ENCODE results near the gene CLDN8. TPM values are rescaled to one million over a fixed set of nuclear protein-coding genes. Genes with fewer than 3 reads are reported as not detected.

CLDN8 gene
- total RNA-seq, 1 donor from 2014 or later: not detected

DNA sequence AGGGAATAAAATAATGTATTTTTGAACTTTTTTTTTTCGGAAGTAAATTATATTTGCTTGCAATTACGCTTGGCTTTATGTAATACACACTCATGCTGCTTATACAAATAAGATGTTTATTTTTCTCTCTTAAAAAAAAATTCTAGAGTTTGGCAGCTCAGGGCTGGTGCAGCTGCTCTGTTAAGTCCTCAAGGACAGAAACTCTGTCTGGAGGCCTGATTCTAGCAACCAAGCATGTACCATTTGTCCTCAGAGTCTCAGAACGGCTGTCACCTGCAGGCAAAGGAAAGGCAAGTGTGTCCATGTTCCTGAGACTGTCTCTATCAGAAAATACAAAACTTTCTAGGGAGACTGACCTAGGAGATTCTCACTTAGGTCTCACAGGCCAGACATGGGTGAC is 26.1 kb downstream of the CLDN8 start:
- no peak overlapping the region for H3K9ac ChIP-seq (ENCODE audit: low read length)
- no peaks in the 10 kb centered on the region for H3K9me3 ChIP-seq (ENCODE audit: insufficient read depth, low read depth, low read length)
- no peaks in the 10 kb centered on the region for H3K36me3 Mint-ChIP-seq (ENCODE audit: low read depth, unreplicated experiment)
- H3K27me3 Mint-ChIP-seq (ENCODE audit: low read depth, unreplicated experiment): no peaks in the 10 kb centered on the region
- no peaks in the 10 kb centered on the region for H3K27me3 ChIP-seq (ENCODE audit: insufficient read depth, low read length)
- TF ChIP-seq, protein P1, sequence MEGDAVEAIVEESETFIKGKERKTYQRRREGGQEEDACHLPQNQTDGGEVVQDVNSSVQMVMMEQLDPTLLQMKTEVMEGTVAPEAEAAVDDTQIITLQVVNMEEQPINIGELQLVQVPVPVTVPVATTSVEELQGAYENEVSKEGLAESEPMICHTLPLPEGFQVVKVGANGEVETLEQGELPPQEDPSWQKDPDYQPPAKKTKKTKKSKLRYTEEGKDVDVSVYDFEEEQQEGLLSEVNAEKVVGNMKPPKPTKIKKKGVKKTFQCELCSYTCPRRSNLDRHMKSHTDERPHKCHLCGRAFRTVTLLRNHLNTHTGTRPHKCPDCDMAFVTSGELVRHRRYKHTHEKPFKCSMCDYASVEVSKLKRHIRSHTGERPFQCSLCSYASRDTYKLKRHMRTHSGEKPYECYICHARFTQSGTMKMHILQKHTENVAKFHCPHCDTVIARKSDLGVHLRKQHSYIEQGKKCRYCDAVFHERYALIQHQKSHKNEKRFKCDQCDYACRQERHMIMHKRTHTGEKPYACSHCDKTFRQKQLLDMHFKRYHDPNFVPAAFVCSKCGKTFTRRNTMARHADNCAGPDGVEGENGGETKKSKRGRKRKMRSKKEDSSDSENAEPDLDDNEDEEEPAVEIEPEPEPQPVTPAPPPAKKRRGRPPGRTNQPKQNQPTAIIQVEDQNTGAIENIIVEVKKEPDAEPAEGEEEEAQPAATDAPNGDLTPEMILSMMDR (IDR thresholded peaks at IDR 0.05; ENCODE audit: insufficient read depth, low read depth, low read length): no peak
- TF ChIP-seq EZH2 (IDR thresholded peaks at IDR 0.05; ENCODE audit: insufficient read depth, low read length): no peak
- no peaks in the 10 kb centered on the region for H3K36me3 ChIP-seq (ENCODE audit: insufficient read depth, low read length)
- H3K4me1 ChIP-seq (ENCODE audit: insufficient read depth, low read length): no peaks in the 10 kb centered on the region
- H3K4me3 Mint-ChIP-seq (ENCODE audit: unreplicated experiment): no peak overlapping the region
- H3K79me2 ChIP-seq (ENCODE audit: insufficient read depth, low read length): no peaks in the 10 kb centered on the region
- H2AFZ ChIP-seq (ENCODE audit: low read depth, low read length): no peak overlapping the region
- no peaks in the 10 kb centered on the region for H3K9me3 Mint-ChIP-seq (ENCODE audit: unreplicated experiment)
- no peak for FAIRE-seq
- H3K4me3 ChIP-seq (ENCODE audit: insufficient read depth, low read depth, low read length): no peak overlapping the region
- no peaks in the 10 kb centered on the region for H4K20me1 ChIP-seq (ENCODE audit: insufficient read depth, low read length)
- H3K4me2 ChIP-seq (ENCODE audit: low read length): no peak overlapping the region
- H3K27ac Mint-ChIP-seq (ENCODE audit: unreplicated experiment): no peak overlapping the region
- no peak for DNase-seq (ENCODE audit: low read depth)
- no peaks in the 10 kb centered on the region for H3K4me1 Mint-ChIP-seq (ENCODE audit: low read depth, unreplicated experiment)
- H3K27ac ChIP-seq (ENCODE audit: low read depth, low read length): no peak overlapping the region

DNA sequence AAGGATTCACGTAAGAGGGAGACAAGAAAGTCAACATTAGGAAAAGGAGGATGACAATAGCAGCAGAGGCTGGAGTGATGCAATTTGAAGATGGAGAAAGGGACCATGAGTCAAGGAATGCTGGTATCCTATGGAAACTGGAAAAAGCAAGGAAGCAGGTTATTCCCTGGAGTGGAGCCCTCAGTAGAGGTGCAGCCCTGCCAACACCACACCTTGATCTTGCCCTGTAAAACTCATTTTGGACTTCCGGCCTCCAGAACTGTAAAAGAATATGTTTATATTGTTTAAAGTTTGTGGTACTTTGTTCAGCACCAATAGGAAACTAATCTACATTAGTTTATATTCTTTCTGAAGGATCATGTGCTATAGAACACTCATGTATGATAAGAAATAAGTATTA is 29.7 kb downstream of the CLDN8 start:
- no peak for FAIRE-seq
- H3K27me3 Mint-ChIP-seq (ENCODE audit: low read depth, unreplicated experiment): no peaks in the 10 kb centered on the region

DNA sequence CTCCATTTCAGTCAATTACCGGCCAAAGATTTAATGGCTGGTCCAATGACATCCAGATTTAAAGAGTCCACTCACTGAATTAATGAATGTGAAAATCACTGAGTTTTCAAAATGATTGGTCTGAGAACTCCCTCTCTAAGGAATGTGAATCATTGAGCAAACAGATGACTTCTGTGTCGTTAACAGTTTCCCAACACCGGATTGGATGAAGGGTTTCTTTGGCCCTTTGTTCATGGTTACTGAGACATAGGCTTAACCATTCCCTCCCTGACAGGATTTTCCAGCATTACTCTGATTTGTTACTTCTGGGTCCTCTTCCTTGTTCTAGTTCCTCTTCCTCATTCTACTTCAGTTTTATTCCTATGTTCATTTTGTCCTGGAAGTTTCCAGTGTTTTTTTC is 47.8 kb downstream of the CLDN8 start:
- Histone ChIP-seq H3K9ac (ENCODE audit: low read length) (no peak overlapping the region), H3K4me3 (ENCODE audit: insufficient read depth, low read depth, low read length) (no peak overlapping the region), H2AFZ (ENCODE audit: low read depth, low read length) (no peak overlapping the region), H3K79me2 (ENCODE audit: insufficient read depth, low read length) (no peaks in the 10 kb centered on the region), H3K27ac (ENCODE audit: low read depth, low read length) (no peak overlapping the region), H3K27me3 (ENCODE audit: insufficient read depth, low read length) (no peaks in the 10 kb centered on the region), H3K4me1 (ENCODE audit: insufficient read depth, low read length) (no peaks in the 10 kb centered on the region), H3K4me2 (ENCODE audit: low read length) (no peak overlapping the region), H4K20me1 (ENCODE audit: insufficient read depth, low read length) (no peaks in the 10 kb centered on the region), H3K9me3 (ENCODE audit: insufficient read depth, low read depth, low read length) (no peaks in the 10 kb centered on the region), H3K36me3 (ENCODE audit: insufficient read depth, low read length) (no peaks in the 10 kb centered on the region)
- TF ChIP-seq EZH2 (IDR thresholded peaks at IDR 0.05; ENCODE audit: insufficient read depth, low read length): no peak
- TF ChIP-seq, protein P1 (IDR thresholded peaks at IDR 0.05; ENCODE audit: insufficient read depth, low read depth, low read length): no peak
- H3K27ac Mint-ChIP-seq (ENCODE audit: unreplicated experiment): no peak overlapping the region
- FAIRE-seq (no peak), DNase-seq (ENCODE audit: low read depth) (no peak)
- no peak overlapping the region for H3K4me3 Mint-ChIP-seq (ENCODE audit: unreplicated experiment)
- H3K27me3 Mint-ChIP-seq (ENCODE audit: low read depth, unreplicated experiment): no peaks in the 10 kb centered on the region
- no peaks in the 10 kb centered on the region for H3K9me3 Mint-ChIP-seq (ENCODE audit: unreplicated experiment)
- no peaks in the 10 kb centered on the region for H3K36me3 Mint-ChIP-seq (ENCODE audit: low read depth, unreplicated experiment)
- H3K4me1 Mint-ChIP-seq (ENCODE audit: low read depth, unreplicated experiment): no peaks in the 10 kb centered on the region

More for the DNA sequence above, 29.7 kb downstream of the CLDN8 start:
- Histone ChIP-seq H3K4me1 (ENCODE audit: insufficient read depth, low read length) (no peaks in the 10 kb centered on the region), H2AFZ (ENCODE audit: low read depth, low read length) (no peak overlapping the region), H3K79me2 (ENCODE audit: insufficient read depth, low read length) (no peaks in the 10 kb centered on the region), H3K9me3 (ENCODE audit: insufficient read depth, low read depth, low read length) (no peaks in the 10 kb centered on the region), H3K27me3 (ENCODE audit: insufficient read depth, low read length) (no peaks in the 10 kb centered on the region), H4K20me1 (ENCODE audit: insufficient read depth, low read length) (no peaks in the 10 kb centered on the region), H3K36me3 (ENCODE audit: insufficient read depth, low read length) (no peaks in the 10 kb centered on the region), H3K4me2 (ENCODE audit: low read length) (no peak overlapping the region), H3K9ac (ENCODE audit: low read length) (no peak overlapping the region), H3K27ac (ENCODE audit: low read depth, low read length) (no peak overlapping the region), H3K4me3 (ENCODE audit: insufficient read depth, low read depth, low read length) (no peak overlapping the region)
- no peaks in the 10 kb centered on the region for H3K9me3 Mint-ChIP-seq (ENCODE audit: unreplicated experiment)
- TF ChIP-seq, protein P1 (IDR thresholded peaks at IDR 0.05; ENCODE audit: insufficient read depth, low read depth, low read length): no peak
- TF ChIP-seq EZH2 (IDR thresholded peaks at IDR 0.05; ENCODE audit: insufficient read depth, low read length): no peak
- H3K4me1 Mint-ChIP-seq (ENCODE audit: low read depth, unreplicated experiment): no peaks in the 10 kb centered on the region
- no peak overlapping the region for H3K27ac Mint-ChIP-seq (ENCODE audit: unreplicated experiment)
- no peak for DNase-seq (ENCODE audit: low read depth)
- no peaks in the 10 kb centered on the region for H3K36me3 Mint-ChIP-seq (ENCODE audit: low read depth, unreplicated experiment)
- H3K4me3 Mint-ChIP-seq (ENCODE audit: unreplicated experiment): no peak overlapping the region

Measured in astrocyte (in vitro differentiated cells and primary cell).